ENCODE results near the gene FBXO31. TPM values are rescaled to one million over a fixed set of nuclear protein-coding genes. Genes with fewer than 3 reads are reported as not detected.

FBXO31 gene
- polyA plus RNA-seq, 1 donor from 2014 or later: 20.6 TPM

DNA sequence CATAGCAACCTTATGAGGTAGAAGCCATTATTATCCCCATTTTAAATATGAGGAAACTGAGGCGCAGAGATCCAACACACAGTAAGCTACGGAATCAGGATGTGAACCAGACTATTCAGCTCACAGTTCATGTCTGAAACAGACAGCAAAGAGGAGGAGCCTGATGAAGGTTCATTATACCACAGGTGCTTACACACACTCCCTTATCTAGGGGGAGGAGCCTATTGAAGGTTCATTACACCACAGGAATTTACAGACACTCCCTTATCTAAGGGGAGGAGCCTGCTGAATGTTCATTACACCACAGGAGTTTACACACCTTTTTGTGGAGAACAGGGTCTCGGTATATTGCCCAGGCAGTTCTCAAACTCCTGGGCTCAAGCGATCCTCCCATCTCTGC, 88.3 kb downstream of the FBXO31 start:
- H3K9me2 ChIP-seq (ENCODE audit: insufficient read depth, low read length): no peaks in the 10 kb centered on the region
- H3K36me3 ChIP-seq (ENCODE audit: insufficient read depth, low read length): no peaks in the 10 kb centered on the region

DNA sequence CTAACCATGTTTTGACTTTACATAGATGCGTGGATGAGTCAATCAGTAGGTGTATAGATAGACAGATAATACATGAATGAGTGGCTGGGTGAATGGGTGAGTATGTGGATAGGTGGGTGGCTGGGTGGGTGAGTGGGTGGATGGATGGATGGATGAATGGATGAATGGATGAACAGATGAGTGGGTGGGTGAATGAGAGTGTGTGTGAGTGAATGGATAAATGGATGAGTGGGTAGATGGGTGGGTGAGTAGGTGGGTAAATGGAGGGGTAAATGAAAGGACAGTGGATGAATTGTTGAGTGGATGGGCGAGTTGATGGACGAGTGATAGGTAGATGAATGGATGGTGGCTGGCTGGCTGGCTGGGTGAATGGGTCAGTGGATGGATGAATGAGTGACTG, 89.6 kb downstream of the FBXO31 start:
- TF ChIP-seq POLR2AphosphoS5 (IDR thresholded peaks at IDR 0.05) (no peak), RAD21 (conservative IDR thresholded peaks at IDR 0.05) (no peak), MXI1 (conservative IDR thresholded peaks at IDR 0.05; ENCODE audit: poor library complexity, severe bottlenecking) (no peak), SMC3 (conservative IDR thresholded peaks at IDR 0.05; ENCODE audit: poor library complexity) (no peak), CTCF (IDR thresholded peaks at IDR 0.05; ENCODE audit: poor library complexity, severe bottlenecking) (no peak), EZH2 (IDR thresholded peaks at IDR 0.05; ENCODE audit: borderline replicate concordance, insufficient read depth, low read length, poor library complexity, severe bottlenecking) (no peak), EP300 (conservative IDR thresholded peaks at IDR 0.05; ENCODE audit: poor library complexity, severe bottlenecking) (no peak), TAF1 (IDR thresholded peaks at IDR 0.05; ENCODE audit: low read depth) (no peak)
- TF ChIP-seq, protein P1, sequence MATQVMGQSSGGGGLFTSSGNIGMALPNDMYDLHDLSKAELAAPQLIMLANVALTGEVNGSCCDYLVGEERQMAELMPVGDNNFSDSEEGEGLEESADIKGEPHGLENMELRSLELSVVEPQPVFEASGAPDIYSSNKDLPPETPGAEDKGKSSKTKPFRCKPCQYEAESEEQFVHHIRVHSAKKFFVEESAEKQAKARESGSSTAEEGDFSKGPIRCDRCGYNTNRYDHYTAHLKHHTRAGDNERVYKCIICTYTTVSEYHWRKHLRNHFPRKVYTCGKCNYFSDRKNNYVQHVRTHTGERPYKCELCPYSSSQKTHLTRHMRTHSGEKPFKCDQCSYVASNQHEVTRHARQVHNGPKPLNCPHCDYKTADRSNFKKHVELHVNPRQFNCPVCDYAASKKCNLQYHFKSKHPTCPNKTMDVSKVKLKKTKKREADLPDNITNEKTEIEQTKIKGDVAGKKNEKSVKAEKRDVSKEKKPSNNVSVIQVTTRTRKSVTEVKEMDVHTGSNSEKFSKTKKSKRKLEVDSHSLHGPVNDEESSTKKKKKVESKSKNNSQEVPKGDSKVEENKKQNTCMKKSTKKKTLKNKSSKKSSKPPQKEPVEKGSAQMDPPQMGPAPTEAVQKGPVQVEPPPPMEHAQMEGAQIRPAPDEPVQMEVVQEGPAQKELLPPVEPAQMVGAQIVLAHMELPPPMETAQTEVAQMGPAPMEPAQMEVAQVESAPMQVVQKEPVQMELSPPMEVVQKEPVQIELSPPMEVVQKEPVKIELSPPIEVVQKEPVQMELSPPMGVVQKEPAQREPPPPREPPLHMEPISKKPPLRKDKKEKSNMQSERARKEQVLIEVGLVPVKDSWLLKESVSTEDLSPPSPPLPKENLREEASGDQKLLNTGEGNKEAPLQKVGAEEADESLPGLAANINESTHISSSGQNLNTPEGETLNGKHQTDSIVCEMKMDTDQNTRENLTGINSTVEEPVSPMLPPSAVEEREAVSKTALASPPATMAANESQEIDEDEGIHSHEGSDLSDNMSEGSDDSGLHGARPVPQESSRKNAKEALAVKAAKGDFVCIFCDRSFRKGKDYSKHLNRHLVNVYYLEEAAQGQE (IDR thresholded peaks at IDR 0.05; ENCODE audit: borderline replicate concordance): no peak
- Histone ChIP-seq H3K27me3 (ENCODE audit: insufficient read depth, low read depth, low read length) (no peaks in the 10 kb centered on the region), H3K27ac (ENCODE audit: low read length) (no peak overlapping the region), H3K4me2 (ENCODE audit: low read length) (no peak overlapping the region), H3K4me3 (ENCODE audit: low read length) (no peak overlapping the region), H3K79me2 (replicated peaks; ENCODE audit: insufficient read depth, low read length) (no peaks in the 10 kb centered on the region), H3K9ac (ENCODE audit: low read length) (no peak overlapping the region), H3K9me2 (ENCODE audit: insufficient read depth, low read length) (no peaks in the 10 kb centered on the region), H2AFZ (ENCODE audit: low read depth, low read length) (no peak overlapping the region), H3K9me3 (ENCODE audit: low read length) (no peaks in the 10 kb centered on the region), H3F3A (ENCODE audit: insufficient read depth, low read length, poor library complexity, severe bottlenecking) (no peaks in the 10 kb centered on the region), H3K36me3 (ENCODE audit: insufficient read depth, low read length) (no peaks in the 10 kb centered on the region), H4K20me1 (ENCODE audit: insufficient read depth) (no peaks in the 10 kb centered on the region)

More for the DNA sequence above, 88.3 kb downstream of the FBXO31 start:
- no peak overlapping the region for H3K4me3 ChIP-seq (ENCODE audit: low read length)
- H2AFZ ChIP-seq (ENCODE audit: low read depth, low read length): no peak overlapping the region
- TF ChIP-seq POLR2AphosphoS5 (IDR thresholded peaks at IDR 0.05) (no peak), TAF1 (IDR thresholded peaks at IDR 0.05; ENCODE audit: low read depth) (no peak), CTCF (IDR thresholded peaks at IDR 0.05; ENCODE audit: poor library complexity, severe bottlenecking) (no peak), EZH2 (IDR thresholded peaks at IDR 0.05; ENCODE audit: borderline replicate concordance, insufficient read depth, low read length, poor library complexity, severe bottlenecking) (no peak), SMC3 (conservative IDR thresholded peaks at IDR 0.05; ENCODE audit: poor library complexity) (no peak), MXI1 (conservative IDR thresholded peaks at IDR 0.05; ENCODE audit: poor library complexity, severe bottlenecking) (no peak), EP300 (conservative IDR thresholded peaks at IDR 0.05; ENCODE audit: poor library complexity, severe bottlenecking) (no peak), RAD21 (conservative IDR thresholded peaks at IDR 0.05) (no peak)
- TF ChIP-seq, protein P1 (IDR thresholded peaks at IDR 0.05; ENCODE audit: borderline replicate concordance): no peak
- H3K4me2 ChIP-seq (ENCODE audit: low read length): no peak overlapping the region
- H3K27ac ChIP-seq (ENCODE audit: low read length): no peak overlapping the region
- no peak overlapping the region for H3K9ac ChIP-seq (ENCODE audit: low read length)
- no peaks in the 10 kb centered on the region for H3K79me2 ChIP-seq (replicated peaks; ENCODE audit: insufficient read depth, low read length)
- no peaks in the 10 kb centered on the region for H3F3A ChIP-seq (ENCODE audit: insufficient read depth, low read length, poor library complexity, severe bottlenecking)
- H3K27me3 ChIP-seq (ENCODE audit: insufficient read depth, low read depth, low read length): no peaks in the 10 kb centered on the region
- no peaks in the 10 kb centered on the region for H3K9me3 ChIP-seq (ENCODE audit: low read length)
- no peaks in the 10 kb centered on the region for H4K20me1 ChIP-seq (ENCODE audit: insufficient read depth)
